ENCODE measurements around the gene HECW1.

GRCh38 chr7:43533801-43534479 is 421.5 kb downstream of the HECW1 start:
- no peak for TF ChIP-seq POLR2A (IDR thresholded peaks at IDR 0.05)
- TF ChIP-seq, protein P1, sequence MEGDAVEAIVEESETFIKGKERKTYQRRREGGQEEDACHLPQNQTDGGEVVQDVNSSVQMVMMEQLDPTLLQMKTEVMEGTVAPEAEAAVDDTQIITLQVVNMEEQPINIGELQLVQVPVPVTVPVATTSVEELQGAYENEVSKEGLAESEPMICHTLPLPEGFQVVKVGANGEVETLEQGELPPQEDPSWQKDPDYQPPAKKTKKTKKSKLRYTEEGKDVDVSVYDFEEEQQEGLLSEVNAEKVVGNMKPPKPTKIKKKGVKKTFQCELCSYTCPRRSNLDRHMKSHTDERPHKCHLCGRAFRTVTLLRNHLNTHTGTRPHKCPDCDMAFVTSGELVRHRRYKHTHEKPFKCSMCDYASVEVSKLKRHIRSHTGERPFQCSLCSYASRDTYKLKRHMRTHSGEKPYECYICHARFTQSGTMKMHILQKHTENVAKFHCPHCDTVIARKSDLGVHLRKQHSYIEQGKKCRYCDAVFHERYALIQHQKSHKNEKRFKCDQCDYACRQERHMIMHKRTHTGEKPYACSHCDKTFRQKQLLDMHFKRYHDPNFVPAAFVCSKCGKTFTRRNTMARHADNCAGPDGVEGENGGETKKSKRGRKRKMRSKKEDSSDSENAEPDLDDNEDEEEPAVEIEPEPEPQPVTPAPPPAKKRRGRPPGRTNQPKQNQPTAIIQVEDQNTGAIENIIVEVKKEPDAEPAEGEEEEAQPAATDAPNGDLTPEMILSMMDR (IDR thresholded peaks at IDR 0.05) = no peak
